WERI-Rb-1 (cell line): ENCODE data around the gene EPHA8.

Experiments used
- DNase-seq: peaks from one replicate; pipeline ENCODE4 v3.0.0-alpha.2; 2020
- H3K27ac ChIP-seq: fragments of 250-450 bp; sonication (Bioruptor Pico); 2 replicates; pipeline ENCODE4 v1.5.1; 2020; ENCODE audit warnings: mild to moderate bottlenecking, moderate library complexity
- H3K27me3 ChIP-seq: fragments of 250-450 bp; sonication (Bioruptor Pico); 2 replicates; pipeline ENCODE4 v1.5.1; 2021; ENCODE audit warnings: mild to moderate bottlenecking, low read depth, moderate library complexity; ENCODE audit not compliant: insufficient read depth, severe bottlenecking
- H3K36me3 ChIP-seq: fragments of 250-450 bp; sonication (Bioruptor Pico); 2 replicates; pipeline ENCODE4 v1.5.1; 2020; ENCODE audit warnings: mild to moderate bottlenecking, moderate library complexity
- H3K4me3 ChIP-seq: 2 replicates; pipeline ENCODE4 v1.5.1; 2011; ENCODE audit warnings: low read depth, mild to moderate bottlenecking, control low read depth, low read length
- H3K9me3 ChIP-seq: fragments of 250-450 bp; sonication (Bioruptor Pico); 2 replicates; pipeline ENCODE4 v1.5.1; 2021; ENCODE audit warnings: mild to moderate bottlenecking, moderate library complexity; ENCODE audit not compliant: severe bottlenecking
- CTCF ChIP-seq: IDR thresholded peaks from 2 replicates; pipeline ENCODE4 v1.5.1; 2011; ENCODE audit warnings: low read depth, mild to moderate bottlenecking, control low read depth, inconsistent platforms, low read length

Gene EPHA8

DNA sequence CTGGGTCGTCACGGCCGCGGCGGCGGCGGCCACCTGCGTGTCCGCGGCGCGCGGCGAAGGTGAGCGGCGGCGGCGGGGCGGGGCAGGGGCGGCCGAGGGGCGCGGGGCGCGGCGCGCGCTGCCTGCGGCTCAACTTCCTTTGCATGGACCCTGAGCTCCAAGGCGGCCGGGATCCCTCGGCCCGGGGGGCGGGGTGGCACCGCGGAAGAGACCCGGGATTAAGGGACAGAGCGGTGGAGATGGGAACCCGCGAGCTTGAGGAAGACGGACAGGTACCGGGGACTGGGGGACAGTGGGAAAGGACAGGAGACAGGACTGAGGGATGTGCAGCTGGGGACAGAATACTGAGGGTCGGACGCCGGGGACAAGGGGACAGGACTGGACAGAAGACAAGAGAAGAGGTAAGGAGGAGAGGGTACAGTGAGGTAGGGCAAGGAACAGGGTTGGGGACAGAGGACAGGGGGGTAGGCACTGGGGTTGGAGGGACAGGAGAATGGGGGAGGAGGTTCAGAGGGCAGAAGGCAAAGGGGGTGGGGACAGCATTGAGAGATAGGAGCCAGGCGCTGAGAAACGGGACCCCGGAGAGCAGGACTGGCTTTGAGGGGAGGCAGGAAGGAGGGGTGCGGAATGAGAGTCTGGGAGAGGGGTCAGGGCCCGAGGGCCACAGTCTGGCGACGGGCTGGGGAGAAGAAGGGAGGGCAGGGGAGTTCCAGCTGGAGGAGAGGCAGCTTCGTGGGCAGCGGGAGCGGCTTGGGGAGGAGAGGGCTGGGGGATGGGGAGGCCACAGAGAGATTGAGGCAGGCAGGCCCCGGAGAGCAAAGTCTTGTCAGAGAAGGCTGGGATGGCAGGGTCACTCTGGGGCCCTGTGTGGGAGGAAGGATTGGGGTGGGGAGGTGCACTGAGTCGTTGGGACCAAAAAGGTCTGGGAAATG is 648 bp downstream of the EPHA8 start:
- Histone ChIP-seq H3K27me3 (no peaks in the 10 kb centered on the region), H3K4me3 (peak overlapping the region; percentile 64), H3K27ac (no peak overlapping the region), H3K36me3 (peaks cover 4% of the 10 kb centered on the region), H3K9me3 (no peaks in the 10 kb centered on the region)
- DNase-seq = peak; percentile 49
- no peak for TF ChIP-seq CTCF

GRCh38 chr1:22566161-22566560 is 2.9 kb downstream of the EPHA8 start:
- no peak for TF ChIP-seq CTCF
- Histone ChIP-seq H3K27ac (no peak overlapping the region), H3K27me3 (no peaks in the 10 kb centered on the region), H3K4me3 (no peak overlapping the region), H3K9me3 (no peaks in the 10 kb centered on the region), H3K36me3 (peaks cover 4% of the 10 kb centered on the region)
- DNase-seq = no peak

- H3K36me3 ChIP-seq = peaks cover 4% of the 10 kb centered on the region
- no peaks in the 10 kb centered on the region for H3K9me3 ChIP-seq
- no peak for TF ChIP-seq CTCF
- H3K4me3 ChIP-seq = no peak overlapping the region
- no peak for DNase-seq
- no peaks in the 10 kb centered on the region for H3K27me3 ChIP-seq
- 0 out of 2 replicates have a peak overlapping the region, but pooled peaks have one; percentile 1 for H3K27ac ChIP-seq
Observed at GRCh38 chr1:22567197-22567596, 3.9 kb downstream of the EPHA8 start.

DNA sequence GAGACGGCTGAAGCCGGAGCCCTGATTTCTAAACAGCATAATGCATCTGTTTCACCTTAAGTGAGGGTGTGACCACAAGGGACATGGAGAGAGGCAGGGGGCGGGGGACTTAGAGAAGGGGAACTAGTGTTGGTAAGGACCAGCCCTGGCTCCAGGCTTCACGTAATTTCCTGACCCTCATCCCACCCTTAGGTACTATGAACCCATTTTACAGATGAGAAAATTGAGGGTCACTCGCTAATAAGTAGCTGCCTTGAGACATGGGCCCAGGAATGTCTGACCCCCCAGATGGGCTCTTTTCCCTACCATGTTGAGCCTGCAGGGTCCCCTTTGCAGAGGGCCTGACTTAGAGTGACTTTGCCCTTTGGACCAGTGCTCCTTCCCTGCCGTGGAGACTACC is 4.7 kb downstream of the EPHA8 start:
- Histone ChIP-seq H3K9me3 (no peaks in the 10 kb centered on the region), H3K36me3 (peaks cover 4% of the 10 kb centered on the region), H3K27ac (no peak overlapping the region), H3K27me3 (no peaks in the 10 kb centered on the region), H3K4me3 (no peak overlapping the region)
- no peak for TF ChIP-seq CTCF
- DNase-seq = no peak

- H3K36me3 ChIP-seq = peaks cover 4% of the 10 kb centered on the region
- H3K27me3 ChIP-seq = no peaks in the 10 kb centered on the region
- H3K27ac ChIP-seq = no peak overlapping the region
- H3K9me3 ChIP-seq = no peaks in the 10 kb centered on the region
- TF ChIP-seq CTCF = no peak
- no peak overlapping the region for H3K4me3 ChIP-seq
- no peak for DNase-seq
Observed at GRCh38 chr1:22569269-22569668, 6.0 kb downstream of the EPHA8 start.
